Left ventricle myocardium inferior (tissue), 1 donor: ENCODE results near the gene TEX264. TPM values are rescaled to one million over a fixed set of nuclear protein-coding genes. Genes with fewer than 3 reads are reported as not detected.

Experiments
- DNase-seq: peaks from one replicate; pipeline ENCODE4 v3.0.0-alpha.2; 2020
- H3K27ac ChIP-seq: fragments of 200-600 bp; replicated peaks from 2 replicates; pipeline ENCODE4 v1.8.0; 2021
- H3K27me3 ChIP-seq: fragments of 200-600 bp; 2 replicates; pipeline ENCODE4 v1.8.0; 2021; ENCODE audit warnings: low read depth
- H3K36me3 ChIP-seq: fragments of 200-600 bp; 2 replicates; pipeline ENCODE4 v1.8.0; 2021
- H3K4me1 ChIP-seq: fragments of 200-600 bp; 2 replicates; pipeline ENCODE4 v1.8.0; 2021
- H3K4me3 ChIP-seq: fragments of 200-600 bp; 2 replicates; pipeline ENCODE4 v1.8.0; 2021; ENCODE audit warnings: mild to moderate bottlenecking, moderate library complexity
- H3K9me3 ChIP-seq: fragments of 200-600 bp; replicated peaks from 2 replicates; pipeline ENCODE4 v1.8.0; 2021
- intact Hi-C: fragments of 100-400 bp; cut with micrococcal nuclease; formaldehyde crosslinking; loops from one replicate; pipeline ENCODE4 v1.11.0; 2022
- total RNA-seq: library from RNA; stranded (reverse); fragmentation: NEBNext Ultra II Directional; extraction: Animal tissue kit (Norgen Biotek cat#: 25700); gene quantifications from one replicate; pipeline ENCODE4 v1.2.1, GENCODE V29; 2021
- TF ChIP-seq, protein P1 (sequence below): fragments of 200-600 bp; IDR thresholded peaks from 2 replicates; pipeline ENCODE4 v1.8.0; 2021; ENCODE audit warnings: antibody characterized with exemption, mild to moderate bottlenecking, borderline replicate concordance
- donor health status: DM: no; HTN: yes; CAD: no; lungs with severe emphysema.

Gene TEX264
- total RNA-seq, 1 donor from 2014 or later = 33.9 TPM

DNA sequence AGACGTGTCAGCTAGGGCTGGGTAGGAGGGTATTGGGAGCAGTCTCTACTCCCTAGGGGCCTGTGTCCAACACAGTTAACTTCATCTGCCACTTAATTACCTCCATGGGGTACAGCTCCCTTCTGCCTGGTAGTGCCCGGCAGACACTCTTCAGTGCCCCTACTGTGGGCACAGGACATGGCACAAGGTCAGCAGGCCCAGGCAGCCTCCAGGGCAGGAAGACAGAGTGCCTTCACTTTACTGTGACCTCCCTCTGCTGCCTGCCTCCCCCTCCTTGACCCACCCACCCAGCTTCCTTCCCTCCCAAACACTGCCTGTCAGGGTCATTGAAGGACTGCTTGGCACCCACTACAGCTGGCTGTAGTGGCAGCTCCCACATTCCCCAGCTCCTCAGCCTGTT, 29.4 kb downstream of the TEX264 start:
- intact Hi-C loops = no loop called here
- Histone ChIP-seq H3K27ac (no peak overlapping the region), H3K27me3 (no peaks in the 10 kb centered on the region), H3K4me3 (no peak overlapping the region), H3K9me3 (no peaks in the 10 kb centered on the region), H3K4me1 (peaks cover 23% of the 10 kb centered on the region), H3K36me3 (peaks cover 83% of the 10 kb centered on the region)
- TF ChIP-seq, protein P1, sequence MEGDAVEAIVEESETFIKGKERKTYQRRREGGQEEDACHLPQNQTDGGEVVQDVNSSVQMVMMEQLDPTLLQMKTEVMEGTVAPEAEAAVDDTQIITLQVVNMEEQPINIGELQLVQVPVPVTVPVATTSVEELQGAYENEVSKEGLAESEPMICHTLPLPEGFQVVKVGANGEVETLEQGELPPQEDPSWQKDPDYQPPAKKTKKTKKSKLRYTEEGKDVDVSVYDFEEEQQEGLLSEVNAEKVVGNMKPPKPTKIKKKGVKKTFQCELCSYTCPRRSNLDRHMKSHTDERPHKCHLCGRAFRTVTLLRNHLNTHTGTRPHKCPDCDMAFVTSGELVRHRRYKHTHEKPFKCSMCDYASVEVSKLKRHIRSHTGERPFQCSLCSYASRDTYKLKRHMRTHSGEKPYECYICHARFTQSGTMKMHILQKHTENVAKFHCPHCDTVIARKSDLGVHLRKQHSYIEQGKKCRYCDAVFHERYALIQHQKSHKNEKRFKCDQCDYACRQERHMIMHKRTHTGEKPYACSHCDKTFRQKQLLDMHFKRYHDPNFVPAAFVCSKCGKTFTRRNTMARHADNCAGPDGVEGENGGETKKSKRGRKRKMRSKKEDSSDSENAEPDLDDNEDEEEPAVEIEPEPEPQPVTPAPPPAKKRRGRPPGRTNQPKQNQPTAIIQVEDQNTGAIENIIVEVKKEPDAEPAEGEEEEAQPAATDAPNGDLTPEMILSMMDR = no peak
- no peak for DNase-seq

- TF ChIP-seq, protein P1 = no peak
- Histone ChIP-seq H3K4me1 (peaks cover 33% of the 10 kb centered on the region), H3K9me3 (no peaks in the 10 kb centered on the region), H3K4me3 (no peak overlapping the region), H3K27me3 (no peaks in the 10 kb centered on the region), H3K36me3 (peaks cover 75% of the 10 kb centered on the region), H3K27ac (no peak overlapping the region)
- DNase-seq = no peak
- intact Hi-C loops = no loop called here
Observed at GRCh38 chr3:51702156-51702555, 31.1 kb downstream of the TEX264 start.

GRCh38 chr3:51703068-51703760, 32.2 kb downstream of the TEX264 start:
- Histone ChIP-seq H3K9me3 (no peaks in the 10 kb centered on the region), H3K36me3 (peaks cover 64% of the 10 kb centered on the region), H3K27me3 (no peaks in the 10 kb centered on the region), H3K4me1 (peaks cover 29% of the 10 kb centered on the region), H3K27ac (no peak overlapping the region), H3K4me3 (no peak overlapping the region)
- intact Hi-C loops = no loop called here
- no peak for DNase-seq
- TF ChIP-seq, protein P1 = no peak

- no peak overlapping the region for H3K4me3 ChIP-seq
- TF ChIP-seq, protein P1 = no peak
- H3K27ac ChIP-seq = no peak overlapping the region
- no peaks in the 10 kb centered on the region for H3K27me3 ChIP-seq
- H3K36me3 ChIP-seq = peaks cover 59% of the 10 kb centered on the region
- DNase-seq = peak; percentile 9
- H3K4me1 ChIP-seq = peaks cover 25% of the 10 kb centered on the region
- no peaks in the 10 kb centered on the region for H3K9me3 ChIP-seq
- intact Hi-C loops = no loop called here
Observed at GRCh38 chr3:51703761-51704510, 32.9 kb downstream of the TEX264 start.

DNA sequence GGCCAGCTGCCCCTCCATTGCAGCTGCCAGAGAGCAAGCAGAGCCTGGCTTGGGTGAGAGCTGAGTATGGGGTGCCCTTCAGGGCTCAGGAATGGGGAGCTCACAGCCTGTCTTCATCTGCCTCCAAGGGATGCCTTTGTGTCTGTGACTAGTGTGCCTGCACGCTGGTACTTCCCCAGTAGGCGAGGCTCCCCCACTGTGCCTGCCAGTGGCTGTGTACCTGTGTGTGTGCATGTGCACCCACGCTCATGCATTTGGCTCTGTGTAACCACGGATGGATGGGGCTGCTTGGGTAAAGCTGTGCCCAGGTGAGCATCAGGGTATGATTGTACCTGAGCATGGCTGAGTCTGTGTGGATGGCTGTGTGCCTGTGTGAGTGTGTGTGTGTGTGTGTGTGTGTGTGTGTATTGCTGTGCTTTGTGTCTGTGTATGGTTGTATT, 33.5 kb downstream of the TEX264 start:
- no peak overlapping the region for H3K4me3 ChIP-seq
- no peaks in the 10 kb centered on the region for H3K9me3 ChIP-seq
- peaks cover 53% of the 10 kb centered on the region for H3K36me3 ChIP-seq
- TF ChIP-seq, protein P1 = no peak
- H3K4me1 ChIP-seq = peaks cover 24% of the 10 kb centered on the region
- H3K27me3 ChIP-seq = no peaks in the 10 kb centered on the region
- H3K27ac ChIP-seq = no peak overlapping the region
- peak; percentile 5 for DNase-seq
- intact Hi-C loops = no loop called here
